HUES48 (cell line): ENCODE results near the gene JUN.

Experiments used
- H3K27ac ChIP-seq: one replicate; pipeline ENCODE4 v1.7.0; 2013; ENCODE audit warnings: low read depth, low read length, inconsistent platforms
- H3K27me3 ChIP-seq: 2 replicates; pipeline ENCODE4 v1.6.1; 2013; ENCODE audit warnings: mild to moderate bottlenecking, low read length; ENCODE audit not compliant: control insufficient read depth, insufficient read depth
- H3K36me3 ChIP-seq: 2 replicates; pipeline ENCODE4 v1.6.1; 2013; ENCODE audit warnings: low read length; ENCODE audit not compliant: control insufficient read depth, insufficient read depth
- H3K4me1 ChIP-seq: 2 replicates; pipeline ENCODE4 v1.6.1; 2013; ENCODE audit warnings: mild to moderate bottlenecking, low read length; ENCODE audit not compliant: control insufficient read depth, insufficient read depth
- H3K4me3 ChIP-seq: 2 replicates; pipeline ENCODE4 v1.5.1; 2013; ENCODE audit warnings: mild to moderate bottlenecking, low read depth, low read length
- H3K9ac ChIP-seq: 2 replicates; pipeline ENCODE4 v1.6.1; 2013; ENCODE audit warnings: mild to moderate bottlenecking, low read depth, low read length, moderate library complexity
- H3K9me3 ChIP-seq: 2 replicates; pipeline ENCODE4 v1.6.1; 2013; ENCODE audit warnings: low read length; ENCODE audit not compliant: control insufficient read depth, insufficient read depth

The JUN gene

GRCh38 chr1:58738876-58739275 lies 45.0 kb downstream of the JUN start:
- Histone ChIP-seq H3K9me3 (no peaks in the 10 kb centered on the region), H3K4me3 (no peak overlapping the region), H3K4me1 (no peaks in the 10 kb centered on the region), H3K9ac (no peak overlapping the region), H3K27ac (no peak overlapping the region), H3K27me3 (no peaks in the 10 kb centered on the region), H3K36me3 (no peaks in the 10 kb centered on the region)

GRCh38 chr1:58735586-58735985 lies 48.3 kb downstream of the JUN start:
- Histone ChIP-seq H3K4me1 (no peaks in the 10 kb centered on the region), H3K36me3 (no peaks in the 10 kb centered on the region), H3K27me3 (no peaks in the 10 kb centered on the region), H3K9me3 (no peaks in the 10 kb centered on the region), H3K27ac (no peak overlapping the region), H3K9ac (no peak overlapping the region), H3K4me3 (no peak overlapping the region)

GRCh38 chr1:58734630-58735029 lies 49.2 kb downstream of the JUN start:
- H3K4me3 ChIP-seq = no peak overlapping the region
- no peaks in the 10 kb centered on the region for H3K36me3 ChIP-seq
- no peaks in the 10 kb centered on the region for H3K27me3 ChIP-seq
- H3K9me3 ChIP-seq = no peaks in the 10 kb centered on the region
- no peaks in the 10 kb centered on the region for H3K4me1 ChIP-seq
- no peak overlapping the region for H3K27ac ChIP-seq
- H3K9ac ChIP-seq = no peak overlapping the region

- H3K27me3 ChIP-seq = no peaks in the 10 kb centered on the region
- H3K27ac ChIP-seq = no peak overlapping the region
- no peak overlapping the region for H3K4me3 ChIP-seq
- H3K9ac ChIP-seq = no peak overlapping the region
- peaks cover 6% of the 10 kb centered on the region; the same call in 1 of the 2 replicates for H3K4me1 ChIP-seq
- no peaks in the 10 kb centered on the region for H3K36me3 ChIP-seq
- H3K9me3 ChIP-seq = no peaks in the 10 kb centered on the region
Observed at GRCh38 chr1:58732087-58732775, 51.6 kb downstream of the JUN start.
